ENCODE data around the gene GNAI3. TPM values are rescaled to one million over a fixed set of nuclear protein-coding genes. Genes with fewer than 3 reads are reported as not detected.
A peak's percentile ranks its signal among the peaks of the same experiment; 100 is the strongest.

GNAI3 gene
- total and polyA plus RNA-seq, 2 of the 8 experiments (the other 6 are each of a cell fraction or from before 2014, with no cell fraction given), result 4.0 to 9.8 TPM

DNA sequence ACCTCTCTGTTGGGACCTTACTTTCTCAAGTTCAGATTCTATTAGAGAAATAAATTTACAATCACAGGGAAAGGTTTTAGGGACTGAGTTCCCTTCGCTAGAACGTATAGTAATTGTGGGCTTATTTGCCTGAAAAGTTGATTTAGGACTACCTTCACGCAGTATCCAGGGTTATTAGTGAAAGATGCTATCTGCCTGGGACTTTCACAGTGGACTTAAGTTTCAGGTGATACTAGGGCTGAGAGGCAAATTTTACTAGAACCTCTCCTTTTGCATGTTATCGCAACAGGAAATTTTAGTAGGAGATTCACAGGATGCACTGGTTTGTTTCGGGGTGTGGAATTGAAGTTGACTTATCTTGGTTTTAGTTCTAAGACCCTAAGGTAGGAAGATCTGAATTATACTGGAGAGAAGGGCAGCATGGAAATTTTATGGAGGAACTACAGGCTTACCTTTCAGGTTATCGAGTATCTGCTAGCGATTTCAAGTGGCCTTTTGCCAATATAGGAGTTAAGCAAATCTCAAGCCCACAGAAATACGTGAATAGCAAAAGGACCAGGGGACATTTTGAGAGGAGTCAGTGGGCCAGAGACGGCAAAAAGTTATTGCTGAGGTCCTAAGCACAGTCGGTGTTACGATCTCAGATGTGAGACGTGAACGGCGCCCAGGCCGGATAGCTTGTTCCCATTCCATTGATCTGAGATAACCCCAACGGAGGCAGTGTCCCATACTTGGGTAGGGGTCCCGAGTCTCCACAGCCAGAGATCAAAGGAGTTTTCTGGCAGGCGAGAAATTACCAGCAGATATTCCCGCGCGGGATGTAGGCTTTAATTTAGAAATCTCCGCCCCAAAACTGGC is 723 bp upstream of the GNAI3 start:
- no peak overlapping the region for H2BK15ac ChIP-seq (ENCODE audit: low read length)
- no peaks in the 10 kb centered on the region for H3K79me1 ChIP-seq (ENCODE audit: low read depth, low read length)
- no peak overlapping the region for H2BK20ac ChIP-seq (ENCODE audit: low read length)
- ChIA-PET POLR2A (ENCODE audit: partially characterized antibody) (interaction anchor here (0.9 to 3.0 kb wide), 25 partner anchors 8 to 437 kb away, joined by 3 to 18 read pairs (median 4); partner anchors contain the start of genes AHCYL1, AMPD2, EPS8L3 and GNAT2), CTCF (ENCODE audit: partially characterized antibody) (interaction anchor here (0.6 to 26.3 kb wide), 22 partner anchors 12 to 436 kb away, joined by 3 to 1755 read pairs (median 10); partner anchors contain the start of genes AMIGO1, AMPD2, ATXN7L2 and CYB561D1)
- H3K18ac ChIP-seq (ENCODE audit: extremely low read depth, low read length), result no peak overlapping the region
- no peaks in the 10 kb centered on the region for H3K9me3 ChIP-seq (ENCODE audit: insufficient read depth in 2 of 2, low read depth in 1 of 2, low read length in 1 of 2)
- H3K27me3 ChIP-seq (replicated peaks in 1 of 4; ENCODE audit: control insufficient read depth in 3 of 4, extremely low read depth in 1 of 4, insufficient read depth in 3 of 4, low read length in 3 of 4), result no peaks in the 10 kb centered on the region
- FAIRE-seq (no peak), DNase-seq (ENCODE audit: low read depth in 1 of 2, low spot score in 2 of 2) (no peak)
- H3K4me3 ChIP-seq (ENCODE audit: extremely low read depth in 1 of 4, insufficient read depth in 2 of 4, low read depth in 3 of 4, low read length in 4 of 4), result peak overlapping the region; percentile 81 to 91 (median 90)
- WGBS, 2 experiments (ENCODE audit: extremely low coverage in 1 of 2, insufficient coverage in 1 of 2, insufficient read length in 1 of 2, insufficient replicate concordance in 2 of 2, low coverage in 1 of 2, low lambda C conversion rate in 2 of 2, missing lambda C conversion rate in 1 of 2), result 25% methylated on average over 22 of the region's 22 CpGs; no CpG with 5 or more reads in 1 of the 2 experiments
- no peak overlapping the region for H3K4ac ChIP-seq (replicated peaks; ENCODE audit: insufficient read length, low read depth, low read length)
- H2BK5ac ChIP-seq (ENCODE audit: low read depth, low read length), result peak overlapping the region; percentile 72; the same call in 1 of the 2 replicates
- H3K4me2 ChIP-seq (ENCODE audit: insufficient read depth in 1 of 2, low read depth in 2 of 2, low read length in 2 of 2), result peak overlapping the region; percentile 90 to 91
- peak overlapping the region; percentile 41 for H4K5ac ChIP-seq (ENCODE audit: insufficient read length, low read depth, low read length)
- peak overlapping the region; percentile 52 for H4K91ac ChIP-seq (replicated peaks; ENCODE audit: insufficient read length, low read length)
- no peak overlapping the region for H3K23ac ChIP-seq (ENCODE audit: insufficient read length)
- H2AK5ac ChIP-seq (ENCODE audit: low read depth, low read length), result no peak overlapping the region; the same call in 1 of the 2 replicates
- H4K8ac ChIP-seq (ENCODE audit: extremely low read depth, insufficient read depth, low read length), result peak overlapping the region; percentile 36; the same call in 1 of the 2 replicates
- H3K14ac ChIP-seq (ENCODE audit: insufficient read length), result no peak overlapping the region
- peaks cover 0 to 8% (median under 1%) of the 10 kb centered on the region in 4 experiments; a peak in 6 of 7 replicates for H3K4me1 ChIP-seq (replicated peaks in 1 of 4; ENCODE audit: control insufficient read depth in 3 of 4, insufficient read depth in 4 of 4, low read length in 3 of 4)
- H3K79me2 ChIP-seq (ENCODE audit: control insufficient read depth in 1 of 2, insufficient read depth in 2 of 2, low read length in 2 of 2), result peaks cover 7 to 46% of the 10 kb centered on the region in 2 experiments; a peak in 3 of 4 replicates
- H2AFZ ChIP-seq (ENCODE audit: low read length), result no peak overlapping the region
- peak overlapping the region; percentile 58 for H3K27ac ChIP-seq (ENCODE audit: low read depth, low read length)
- no peak overlapping the region for H2BK120ac ChIP-seq (replicated peaks; ENCODE audit: low read depth, low read length)
- H3K23me2 ChIP-seq (ENCODE audit: low read depth, low read length), result peaks cover 8% of the 10 kb centered on the region
- H4K20me1 ChIP-seq (replicated peaks in 1 of 2; ENCODE audit: control insufficient read depth in 1 of 2, insufficient read depth in 2 of 2, low read length in 2 of 2), result peaks cover 2 to 4% of the 10 kb centered on the region in 2 experiments
- peak overlapping the region; percentile 69; the same call in 1 of the 2 replicates for H2BK12ac ChIP-seq (ENCODE audit: low read depth, low read length)
- peaks cover 0 to 2% (median 0%) of the 10 kb centered on the region in 4 experiments; a peak in 1 of 8 replicates for H3K36me3 ChIP-seq (ENCODE audit: control insufficient read depth in 2 of 4, insufficient read depth in 4 of 4, low read length in 3 of 4)
- H3K9ac ChIP-seq (replicated peaks in 1 of 4; ENCODE audit: extremely low read depth in 1 of 4, low read depth in 3 of 4, low read length in 3 of 4), result peak overlapping the region; percentile 80 to 90 (median 82)
- H3K56ac ChIP-seq (replicated peaks; ENCODE audit: insufficient read length, low read depth, low read length), result no peak overlapping the region
- TF ChIP-seq, protein P1, sequence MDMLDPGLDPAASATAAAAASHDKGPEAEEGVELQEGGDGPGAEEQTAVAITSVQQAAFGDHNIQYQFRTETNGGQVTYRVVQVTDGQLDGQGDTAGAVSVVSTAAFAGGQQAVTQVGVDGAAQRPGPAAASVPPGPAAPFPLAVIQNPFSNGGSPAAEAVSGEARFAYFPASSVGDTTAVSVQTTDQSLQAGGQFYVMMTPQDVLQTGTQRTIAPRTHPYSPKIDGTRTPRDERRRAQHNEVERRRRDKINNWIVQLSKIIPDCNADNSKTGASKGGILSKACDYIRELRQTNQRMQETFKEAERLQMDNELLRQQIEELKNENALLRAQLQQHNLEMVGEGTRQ (IDR thresholded peaks at IDR 0.05; ENCODE audit: low read length), result no peak
- TF ChIP-seq RXRA (IDR thresholded peaks at IDR 0.05; ENCODE audit: insufficient read depth, low read depth, low read length) (no peak), BCL11A (IDR thresholded peaks at IDR 0.05; ENCODE audit: low read depth in 2 of 2, low read length in 2 of 2) (no peak), RBBP5 (IDR thresholded peaks at IDR 0.05; ENCODE audit: borderline replicate concordance, low read depth, low read length) (no peak), GABPA (IDR thresholded peaks at IDR 0.05; ENCODE audit: borderline replicate concordance, insufficient read depth, low read length) (no peak), RNF2 (IDR thresholded peaks at IDR 0.05; ENCODE audit: borderline replicate concordance, low read depth, low read length, missing control alignments, poor library complexity, severe bottlenecking) (no peak)
- TF ChIP-seq, protein P2, sequence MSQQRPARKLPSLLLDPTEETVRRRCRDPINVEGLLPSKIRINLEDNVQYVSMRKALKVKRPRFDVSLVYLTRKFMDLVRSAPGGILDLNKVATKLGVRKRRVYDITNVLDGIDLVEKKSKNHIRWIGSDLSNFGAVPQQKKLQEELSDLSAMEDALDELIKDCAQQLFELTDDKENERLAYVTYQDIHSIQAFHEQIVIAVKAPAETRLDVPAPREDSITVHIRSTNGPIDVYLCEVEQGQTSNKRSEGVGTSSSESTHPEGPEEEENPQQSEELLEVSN (IDR thresholded peaks at IDR 0.05), result no peak

Data from H1 (cell line).